Prostate gland (tissue), 2 donors: ENCODE results near the gene PODN. TPM values are rescaled to one million over a fixed set of nuclear protein-coding genes. Genes with fewer than 3 reads are reported as not detected.

Source experiments
- DNase-seq: peaks from one replicate; pipeline ENCODE4 v3.0.0-alpha.2; 2019; ENCODE audit warnings: low spot score
- H3K27ac ChIP-seq, 2 donors: fragments of 200-600 bp; sonication (generic); 2 replicates each; pipeline ENCODE4 v1.5.1; 2017 to 2019
- H3K27me3 ChIP-seq: fragments of 200-600 bp; sonication (generic); replicated peaks from 2 replicates; pipeline ENCODE4 v1.5.1; 2019; ENCODE audit not compliant: insufficient read depth
- H3K36me3 ChIP-seq, 2 donors: fragments of 200-600 bp; sonication (generic); 1 replicate in 1 of 2; 2 replicates in 1 of 2; pipeline versions ENCODE4 v1.5.1 to v1.8.1; 2017 to 2019
- H3K4me1 ChIP-seq: fragments of 200-600 bp; sonication (generic); replicated peaks from 2 replicates; pipeline ENCODE4 v1.5.1; 2019
- H3K4me3 ChIP-seq, 2 donors: fragments of 200-600 bp; sonication (generic); 2 replicates each; pipeline ENCODE4 v1.5.1; 2017 to 2019
- H3K9me3 ChIP-seq: fragments of 200-600 bp; sonication (generic); 2 replicates; pipeline ENCODE4 v1.5.1; 2017
- POLR2A ChIP-seq: fragments of 450-650 bp; IDR thresholded peaks from one replicate; pipeline ENCODE4 v1.6.1; 2016; ENCODE audit warnings: antibody characterized with exemption, mild to moderate bottlenecking
- POLR2AphosphoS5 ChIP-seq: sonication (generic); formaldehyde crosslinking; IDR thresholded peaks from one replicate; pipeline ENCODE4 v1.6.1; 2017; ENCODE audit warnings: antibody characterized with exemption
- WGBS: methylation state at CpG from one replicate; pipeline ENCODE4 v1.1.5; 2018; 5-methylcytosine and 5-hydroxymethylcytosine counted together
- intact Hi-C: fragments of 100-400 bp; cut with DNase I; formaldehyde crosslinking; loops from one replicate; pipeline ENCODE4 v1.14.2; 2022
- total RNA-seq, 2 donors: library from RNA; depleted of rRNA; stranded (reverse); fragments of >200 nt; gene quantifications; one replicate each; pipeline ENCODE4 v1.1.0, GENCODE V29; 2016
- TF ChIP-seq, protein P1 (sequence below), 4 experiments: fragments of 200-600 bp in 2 of 4; fragments of 450-650 bp in 2 of 4; sonication (generic) in 2 of 4; IDR thresholded peaks; 1 replicate in 3 of 4; 2 replicates in 1 of 4; pipeline ENCODE4 v1.5.1; 2016 to 2019; ENCODE audit warnings: antibody characterized with exemption in 4 of 4, mild to moderate bottlenecking in 2 of 4, moderate library complexity in 2 of 4

PODN gene
- total RNA-seq, 2 donors from 2014 or later = 11.6 to 92.7 TPM

DNA sequence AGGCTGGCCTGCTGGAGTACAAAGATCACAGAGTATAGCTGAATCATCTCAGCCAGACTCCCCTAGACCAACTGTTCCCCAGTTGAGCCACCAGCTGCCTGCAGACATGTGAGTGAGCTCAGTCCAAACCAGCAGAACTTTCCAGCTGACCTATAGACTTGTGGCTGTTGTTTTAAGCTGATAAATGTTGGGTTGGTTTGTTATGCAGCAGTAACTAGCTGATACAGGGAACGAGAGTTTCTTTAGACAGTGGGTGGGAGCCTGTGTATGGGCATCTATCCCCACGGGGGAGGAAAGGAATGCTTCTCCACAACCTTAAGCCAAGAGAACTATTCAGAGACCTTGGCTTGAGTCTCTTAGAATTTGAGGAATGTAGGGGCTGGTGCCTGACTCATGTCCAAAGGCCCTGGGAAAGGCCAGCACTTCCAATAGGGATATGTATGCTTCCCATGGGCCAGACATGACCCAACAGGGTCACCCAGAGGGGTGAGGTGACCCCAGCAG, 50.3 kb downstream of the PODN start:
- Histone ChIP-seq H3K27me3 (no peaks in the 10 kb centered on the region), H3K36me3 (no peaks in the 10 kb centered on the region), H3K4me1 (peaks cover 9% of the 10 kb centered on the region), H3K27ac (no peak overlapping the region), H3K4me3 (no peak overlapping the region), H3K9me3 (no peaks in the 10 kb centered on the region)
- DNase-seq = no peak
- WGBS = 94% methylated on average over 2 of the region's 2 CpGs
- intact Hi-C loops = no loop called here
- TF ChIP-seq, protein P1, sequence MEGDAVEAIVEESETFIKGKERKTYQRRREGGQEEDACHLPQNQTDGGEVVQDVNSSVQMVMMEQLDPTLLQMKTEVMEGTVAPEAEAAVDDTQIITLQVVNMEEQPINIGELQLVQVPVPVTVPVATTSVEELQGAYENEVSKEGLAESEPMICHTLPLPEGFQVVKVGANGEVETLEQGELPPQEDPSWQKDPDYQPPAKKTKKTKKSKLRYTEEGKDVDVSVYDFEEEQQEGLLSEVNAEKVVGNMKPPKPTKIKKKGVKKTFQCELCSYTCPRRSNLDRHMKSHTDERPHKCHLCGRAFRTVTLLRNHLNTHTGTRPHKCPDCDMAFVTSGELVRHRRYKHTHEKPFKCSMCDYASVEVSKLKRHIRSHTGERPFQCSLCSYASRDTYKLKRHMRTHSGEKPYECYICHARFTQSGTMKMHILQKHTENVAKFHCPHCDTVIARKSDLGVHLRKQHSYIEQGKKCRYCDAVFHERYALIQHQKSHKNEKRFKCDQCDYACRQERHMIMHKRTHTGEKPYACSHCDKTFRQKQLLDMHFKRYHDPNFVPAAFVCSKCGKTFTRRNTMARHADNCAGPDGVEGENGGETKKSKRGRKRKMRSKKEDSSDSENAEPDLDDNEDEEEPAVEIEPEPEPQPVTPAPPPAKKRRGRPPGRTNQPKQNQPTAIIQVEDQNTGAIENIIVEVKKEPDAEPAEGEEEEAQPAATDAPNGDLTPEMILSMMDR (IDR thresholded peaks at IDR 0.05) = no peak
- TF ChIP-seq POLR2AphosphoS5 (no peak), POLR2A (no peak)

DNA sequence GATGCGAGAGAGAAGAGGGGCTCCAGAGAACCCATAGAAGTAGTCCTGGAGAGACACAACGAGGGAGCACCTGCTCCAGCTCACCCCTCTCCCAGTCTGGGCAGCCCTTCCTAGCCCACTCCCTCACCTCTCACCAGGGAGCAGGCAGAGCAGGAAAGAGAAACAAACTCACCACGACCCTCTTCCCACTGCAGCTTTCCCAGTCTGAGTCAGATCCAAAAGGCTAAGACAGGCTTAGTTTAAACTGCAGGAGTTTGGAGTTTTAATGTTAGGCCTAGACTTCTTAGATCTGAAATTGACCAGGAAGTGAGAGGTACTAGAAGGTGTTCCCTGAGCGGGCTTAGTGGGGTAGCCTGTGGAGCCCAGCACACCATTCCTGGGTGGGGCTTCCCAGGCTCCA, 50.8 kb downstream of the PODN start:
- Histone ChIP-seq H3K9me3 (no peaks in the 10 kb centered on the region), H3K27ac (no peak overlapping the region), H3K36me3 (no peaks in the 10 kb centered on the region), H3K4me1 (peaks cover 9% of the 10 kb centered on the region), H3K27me3 (no peaks in the 10 kb centered on the region), H3K4me3 (no peak overlapping the region)
- WGBS = 91% methylated on average over 4 of the region's 4 CpGs
- TF ChIP-seq POLR2AphosphoS5 = no peak
- TF ChIP-seq POLR2A = no peak
- TF ChIP-seq, protein P1 (IDR thresholded peaks at IDR 0.05) = no peak
- DNase-seq = no peak
- intact Hi-C loops = no loop called here

DNA sequence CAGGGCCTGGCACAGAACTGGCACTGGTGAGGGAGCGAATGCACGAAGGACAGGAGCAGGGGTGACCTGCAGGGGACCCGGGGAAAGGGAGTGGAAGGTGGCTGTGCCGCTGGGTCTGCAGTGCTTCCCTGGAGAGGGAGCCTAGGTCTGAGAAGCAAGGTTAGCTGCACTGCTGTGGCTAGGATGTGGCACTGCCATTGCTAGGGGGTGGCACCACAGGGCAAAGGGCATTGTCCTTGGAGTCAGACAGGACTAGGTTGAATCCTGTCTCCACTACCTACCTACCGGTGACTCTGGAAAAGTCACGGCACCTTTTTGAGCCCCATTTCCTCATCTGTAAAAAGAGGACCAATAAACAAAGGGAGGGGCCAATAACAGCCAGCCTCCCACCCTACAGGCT, 52.1 kb downstream of the PODN start:
- no peak overlapping the region for H3K27ac ChIP-seq
- intact Hi-C loops = no loop called here
- H3K27me3 ChIP-seq = no peaks in the 10 kb centered on the region
- no peaks in the 10 kb centered on the region for H3K36me3 ChIP-seq
- DNase-seq = no peak
- H3K4me1 ChIP-seq = peaks cover 5% of the 10 kb centered on the region
- H3K4me3 ChIP-seq = no peak overlapping the region
- WGBS = 100% methylated on average over 6 of the region's 6 CpGs
- TF ChIP-seq POLR2A (no peak), POLR2AphosphoS5 (no peak)
- TF ChIP-seq, protein P1 (IDR thresholded peaks at IDR 0.05) = no peak
- no peaks in the 10 kb centered on the region for H3K9me3 ChIP-seq

DNA sequence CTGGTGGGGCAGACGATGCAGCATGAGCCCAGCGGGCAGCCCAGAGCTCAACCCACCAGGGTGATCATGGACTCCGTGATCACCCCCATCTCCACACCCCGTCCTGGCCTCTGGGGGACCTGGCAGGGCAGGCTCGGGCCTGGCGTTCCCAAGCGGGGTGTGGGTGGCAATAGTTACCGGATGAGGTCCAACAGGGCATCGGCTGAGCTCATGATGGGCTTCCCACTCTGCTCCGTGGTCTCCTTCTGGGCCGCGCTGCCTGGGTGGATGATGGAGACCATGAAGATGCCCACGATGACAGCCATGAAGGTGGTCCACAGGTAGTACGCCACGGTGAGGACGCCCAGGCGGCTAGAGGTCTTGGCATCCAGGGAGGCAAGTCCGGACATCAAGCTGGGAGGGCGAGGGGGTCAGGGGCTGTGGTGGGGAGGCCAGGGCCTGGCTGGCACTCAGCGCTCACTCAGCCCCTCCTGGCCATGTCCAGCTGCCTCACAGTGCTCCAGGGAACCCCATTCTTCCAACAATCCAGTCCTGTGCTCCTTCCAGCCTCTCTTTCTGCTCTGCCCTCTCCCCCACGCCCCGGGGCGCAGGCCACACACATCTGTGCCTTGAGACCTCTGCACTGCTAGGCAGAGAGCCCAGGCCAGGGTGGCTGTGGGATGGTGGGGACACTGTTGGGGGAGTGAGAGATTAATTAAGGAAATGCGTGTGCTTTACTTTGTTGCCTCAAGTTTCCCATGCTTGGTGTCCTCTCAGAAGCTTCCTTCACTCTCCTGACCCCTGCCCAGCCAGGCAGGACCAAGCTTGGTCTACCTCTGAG, 52.8 kb downstream of the PODN start:
- Histone ChIP-seq H3K9me3 (no peaks in the 10 kb centered on the region), H3K4me3 (no peak overlapping the region), H3K27me3 (no peaks in the 10 kb centered on the region), H3K27ac (no peak overlapping the region), H3K4me1 (no peaks in the 10 kb centered on the region), H3K36me3 (no peaks in the 10 kb centered on the region)
- 94% methylated on average over 24 of the region's 24 CpGs for WGBS
- no peak for DNase-seq
- intact Hi-C loops = no loop called here
- TF ChIP-seq POLR2A (no peak), POLR2AphosphoS5 (no peak)
- TF ChIP-seq, protein P1 (IDR thresholded peaks at IDR 0.05) = no peak
